ENCODE results near the gene KISS1R.

DNA sequence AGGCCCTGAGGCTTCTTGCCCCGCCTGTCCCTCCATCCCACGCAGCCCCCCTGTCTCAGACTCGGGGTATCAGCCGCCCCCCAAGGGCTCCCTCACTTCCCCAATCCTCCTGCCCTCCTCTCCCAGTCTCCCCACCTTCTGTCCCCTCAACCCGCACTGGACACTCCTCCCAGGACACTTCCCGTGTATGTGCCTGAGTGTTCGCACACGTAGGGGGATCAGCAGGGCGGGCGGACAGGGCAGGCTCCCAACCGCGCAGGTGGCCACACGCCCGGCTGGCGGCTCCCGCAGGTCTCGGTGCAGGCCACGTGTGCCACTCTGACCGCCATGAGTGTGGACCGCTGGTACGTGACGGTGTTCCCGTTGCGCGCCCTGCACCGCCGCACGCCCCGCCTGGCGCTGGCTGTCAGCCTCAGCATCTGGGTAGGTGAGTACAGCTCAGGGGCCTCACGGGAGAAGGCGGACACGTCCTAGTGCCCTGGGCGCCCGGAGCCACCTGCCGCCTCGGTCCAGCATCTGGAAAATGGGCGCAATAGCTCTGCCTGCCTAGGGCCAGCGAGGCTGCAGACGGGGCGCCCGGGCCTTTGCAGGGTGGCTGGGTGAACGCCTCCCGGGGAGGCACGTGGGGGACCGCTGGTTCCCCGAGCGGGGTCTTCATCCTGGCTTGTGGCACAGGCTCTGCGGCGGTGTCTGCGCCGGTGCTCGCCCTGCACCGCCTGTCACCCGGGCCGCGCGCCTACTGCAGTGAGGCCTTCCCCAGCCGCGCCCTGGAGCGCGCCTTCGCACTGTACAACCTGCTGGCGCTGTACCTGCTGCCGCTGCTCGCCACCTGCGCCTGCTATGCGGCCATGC lies 2.3 kb downstream of the KISS1R start:
- TF ChIP-seq, protein P1, sequence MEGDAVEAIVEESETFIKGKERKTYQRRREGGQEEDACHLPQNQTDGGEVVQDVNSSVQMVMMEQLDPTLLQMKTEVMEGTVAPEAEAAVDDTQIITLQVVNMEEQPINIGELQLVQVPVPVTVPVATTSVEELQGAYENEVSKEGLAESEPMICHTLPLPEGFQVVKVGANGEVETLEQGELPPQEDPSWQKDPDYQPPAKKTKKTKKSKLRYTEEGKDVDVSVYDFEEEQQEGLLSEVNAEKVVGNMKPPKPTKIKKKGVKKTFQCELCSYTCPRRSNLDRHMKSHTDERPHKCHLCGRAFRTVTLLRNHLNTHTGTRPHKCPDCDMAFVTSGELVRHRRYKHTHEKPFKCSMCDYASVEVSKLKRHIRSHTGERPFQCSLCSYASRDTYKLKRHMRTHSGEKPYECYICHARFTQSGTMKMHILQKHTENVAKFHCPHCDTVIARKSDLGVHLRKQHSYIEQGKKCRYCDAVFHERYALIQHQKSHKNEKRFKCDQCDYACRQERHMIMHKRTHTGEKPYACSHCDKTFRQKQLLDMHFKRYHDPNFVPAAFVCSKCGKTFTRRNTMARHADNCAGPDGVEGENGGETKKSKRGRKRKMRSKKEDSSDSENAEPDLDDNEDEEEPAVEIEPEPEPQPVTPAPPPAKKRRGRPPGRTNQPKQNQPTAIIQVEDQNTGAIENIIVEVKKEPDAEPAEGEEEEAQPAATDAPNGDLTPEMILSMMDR (IDR thresholded peaks at IDR 0.05), result no peak
- TF ChIP-seq POLR2A (IDR thresholded peaks at IDR 0.05), result no peak
